NAMALWA (cell line): ENCODE results near the gene SDK1.

Source experiments
- DNase-seq: peaks from one replicate; pipeline ENCODE4 v3.0.0-alpha.2; 2015; ENCODE audit warnings: low spot score

SDK1 gene

DNA sequence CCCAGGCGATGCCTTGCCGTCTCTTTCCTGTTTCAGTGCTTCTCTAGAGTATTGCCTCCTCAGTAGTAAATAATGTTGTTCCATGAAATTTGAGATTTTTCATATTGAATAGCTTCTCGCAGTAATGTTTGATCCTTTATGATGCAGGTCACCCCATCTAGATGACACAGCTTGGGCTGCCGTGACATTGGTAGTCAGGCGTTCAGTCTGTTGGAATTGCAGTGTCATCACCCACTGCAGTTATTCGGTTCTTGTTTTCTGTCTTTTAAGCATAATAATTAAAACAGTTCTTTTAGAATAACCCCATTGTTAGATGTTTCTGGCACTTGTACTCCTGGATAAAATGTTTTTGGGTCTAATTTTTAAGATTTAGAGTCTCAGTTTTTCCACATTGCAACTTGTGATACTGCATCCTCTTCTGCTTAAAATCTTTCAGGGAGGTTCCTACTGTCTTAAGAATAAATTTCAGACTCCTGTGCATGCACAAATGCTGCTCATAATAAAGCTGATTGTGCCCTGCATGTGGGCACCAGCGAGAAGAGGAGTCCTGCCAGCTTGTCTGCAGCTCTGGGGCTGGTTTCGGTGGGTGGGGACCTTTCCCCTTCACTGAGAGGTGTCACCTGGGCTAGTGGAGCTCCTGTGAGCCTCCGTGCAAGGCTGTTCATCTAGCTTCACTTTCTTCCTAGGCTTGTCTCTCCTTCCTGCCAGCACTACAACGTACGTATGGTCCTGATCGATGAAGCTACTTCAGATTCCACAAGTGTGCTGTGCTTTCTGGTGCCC lies 44.8 kb downstream of the SDK1 start:
- no peak for DNase-seq

DNA sequence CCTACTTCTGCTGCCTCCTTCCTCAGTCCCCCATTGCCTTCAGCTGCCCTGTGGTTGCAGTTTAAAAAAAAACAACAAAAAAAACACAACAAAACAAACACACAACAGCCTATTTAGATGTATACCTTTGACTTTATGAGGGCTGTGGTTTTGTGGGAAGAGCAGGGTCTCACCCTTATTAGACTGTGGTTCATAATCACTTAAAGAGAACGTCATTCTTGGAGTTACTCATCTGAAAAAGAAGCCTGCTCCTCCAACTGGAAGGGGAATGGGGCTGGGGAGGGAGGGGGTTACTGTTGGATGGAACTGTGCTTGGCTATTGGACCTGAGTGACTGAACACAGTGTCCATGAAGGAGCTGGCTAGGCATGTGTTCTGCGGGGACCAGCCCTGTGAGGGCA lies 48.1 kb downstream of the SDK1 start:
- DNase-seq = no peak

DNA sequence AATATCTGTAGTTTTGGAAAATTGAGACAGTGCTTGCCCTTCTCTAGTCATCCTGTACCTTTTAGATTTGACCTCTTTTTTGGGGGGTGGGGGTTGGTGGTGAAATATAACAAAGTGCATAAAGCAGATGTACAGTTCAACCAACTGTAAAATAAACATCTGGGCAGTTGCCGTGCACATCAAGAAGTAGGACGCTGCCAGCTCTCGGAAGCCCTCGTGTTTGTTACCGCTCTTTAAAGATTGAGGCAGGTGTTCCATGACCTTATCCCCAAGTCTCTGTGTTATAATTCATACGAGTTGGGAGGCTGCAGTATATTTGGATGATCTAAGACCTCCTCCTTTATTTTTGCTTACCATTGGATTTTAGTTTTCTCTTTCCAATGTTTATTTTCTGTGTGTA lies 55.1 kb downstream of the SDK1 start:
- no peak for DNase-seq

DNA sequence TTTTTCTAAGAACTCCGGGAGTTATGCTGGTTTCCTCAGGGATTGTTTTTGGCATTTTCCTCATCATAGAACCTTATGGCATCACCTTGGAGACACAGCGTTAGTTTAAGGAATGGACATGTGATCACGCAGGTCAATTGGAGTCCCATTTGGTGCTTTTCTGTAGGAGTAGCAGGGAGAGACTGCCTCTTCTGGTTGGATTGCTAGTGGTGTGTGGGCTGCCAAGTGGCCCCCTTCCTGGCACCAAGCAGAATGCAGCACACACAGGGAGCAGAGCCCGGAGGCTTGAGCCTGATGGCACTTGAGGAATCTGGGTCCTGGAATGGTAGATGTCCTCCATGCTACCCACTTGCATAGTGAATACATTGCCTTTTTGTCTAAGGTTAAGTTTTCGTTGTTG lies 57.9 kb downstream of the SDK1 start:
- no peak for DNase-seq

- DNase-seq = no peak
These were observed 66.2 kb downstream of the SDK1 start for GRCh38 chr7:3367261-3367660.

- DNase-seq = no peak
These were observed 69.2 kb downstream of the SDK1 start for GRCh38 chr7:3370068-3370830.

- no peak for DNase-seq
These were observed 69.9 kb downstream of the SDK1 start for GRCh38 chr7:3370921-3371320.

GRCh38 chr7:3371601-3372000 lies 70.5 kb downstream of the SDK1 start:
- no peak for DNase-seq

- no peak for DNase-seq
These were observed 73.2 kb downstream of the SDK1 start for GRCh38 chr7:3374239-3374638.

DNA sequence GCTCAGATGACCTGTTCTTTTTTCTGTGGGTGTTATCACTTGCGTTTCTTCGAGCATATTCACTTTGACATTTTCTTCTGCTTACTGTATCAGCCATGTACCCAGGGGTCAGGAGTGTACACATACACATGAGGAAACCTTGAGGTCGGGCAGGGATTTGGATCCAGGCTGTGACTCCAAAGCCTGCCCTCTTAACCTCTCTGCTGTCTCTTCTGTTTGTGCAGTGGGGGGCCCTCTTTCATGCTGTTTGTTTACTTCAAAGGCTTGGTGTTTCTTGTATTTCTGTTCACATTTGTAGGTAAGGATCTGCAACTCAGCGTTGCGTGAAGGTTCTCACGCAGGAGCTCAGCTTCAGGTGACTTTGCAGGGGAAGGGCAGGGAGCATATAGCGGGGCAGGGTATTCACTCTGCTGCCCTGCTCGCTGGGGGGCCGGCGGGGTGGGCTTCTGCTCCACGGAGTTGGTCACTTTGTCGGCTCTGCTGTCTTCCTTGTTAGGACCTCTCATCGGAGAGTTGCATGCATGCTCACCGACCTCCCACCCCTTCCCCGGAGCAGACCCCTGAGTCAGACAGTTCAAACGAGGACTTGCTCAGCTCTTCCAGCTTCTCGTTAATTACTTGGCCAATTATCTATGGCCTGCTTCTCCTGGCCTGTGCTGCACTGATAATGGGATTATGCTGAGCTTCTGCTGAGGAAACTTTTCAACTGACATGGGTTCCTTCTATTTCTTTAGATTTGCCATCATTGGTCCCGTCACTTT lies 77.5 kb downstream of the SDK1 start:
- no peak for DNase-seq

- DNase-seq = no peak
These were observed 79.0 kb downstream of the SDK1 start for GRCh38 chr7:3380034-3380433.

DNA sequence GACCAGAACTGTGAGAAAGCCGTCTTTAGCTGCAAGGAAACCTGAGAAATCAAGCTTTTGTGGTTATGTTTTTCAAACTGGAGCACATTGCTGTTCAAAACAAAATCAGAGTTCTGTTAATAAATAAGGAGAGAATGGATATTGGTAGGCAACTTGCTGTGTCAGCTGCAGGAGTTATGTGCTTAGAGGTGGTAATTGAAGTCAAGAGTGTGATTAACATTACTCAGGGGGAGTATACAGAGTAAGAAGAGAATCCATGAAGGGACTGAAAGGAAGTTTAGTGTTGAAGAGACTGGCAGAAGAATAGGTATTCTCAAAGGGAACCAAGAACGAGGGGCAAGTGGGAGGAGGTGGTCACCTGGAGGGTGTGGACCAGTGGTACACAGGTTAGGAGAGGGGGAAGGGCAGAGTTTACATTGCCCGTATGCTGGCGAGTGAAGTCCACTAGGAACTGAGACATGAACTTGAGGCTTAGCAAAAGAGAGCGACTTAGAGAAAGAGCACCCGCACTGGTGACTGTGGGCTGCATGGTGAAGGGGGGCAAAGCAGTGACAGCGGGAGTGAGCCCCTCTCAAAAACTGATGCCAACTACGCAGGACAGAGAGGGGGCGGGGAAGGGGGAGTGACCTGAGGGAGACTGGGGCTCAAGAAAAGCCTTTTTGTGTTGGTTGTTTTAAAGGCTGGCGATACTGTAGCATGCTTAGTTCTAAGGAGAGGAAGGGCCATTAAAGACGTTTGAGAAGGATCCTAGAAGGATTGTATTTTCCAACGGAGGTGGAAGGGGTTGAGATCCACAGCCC lies 80.0 kb downstream of the SDK1 start:
- no peak for DNase-seq

DNA sequence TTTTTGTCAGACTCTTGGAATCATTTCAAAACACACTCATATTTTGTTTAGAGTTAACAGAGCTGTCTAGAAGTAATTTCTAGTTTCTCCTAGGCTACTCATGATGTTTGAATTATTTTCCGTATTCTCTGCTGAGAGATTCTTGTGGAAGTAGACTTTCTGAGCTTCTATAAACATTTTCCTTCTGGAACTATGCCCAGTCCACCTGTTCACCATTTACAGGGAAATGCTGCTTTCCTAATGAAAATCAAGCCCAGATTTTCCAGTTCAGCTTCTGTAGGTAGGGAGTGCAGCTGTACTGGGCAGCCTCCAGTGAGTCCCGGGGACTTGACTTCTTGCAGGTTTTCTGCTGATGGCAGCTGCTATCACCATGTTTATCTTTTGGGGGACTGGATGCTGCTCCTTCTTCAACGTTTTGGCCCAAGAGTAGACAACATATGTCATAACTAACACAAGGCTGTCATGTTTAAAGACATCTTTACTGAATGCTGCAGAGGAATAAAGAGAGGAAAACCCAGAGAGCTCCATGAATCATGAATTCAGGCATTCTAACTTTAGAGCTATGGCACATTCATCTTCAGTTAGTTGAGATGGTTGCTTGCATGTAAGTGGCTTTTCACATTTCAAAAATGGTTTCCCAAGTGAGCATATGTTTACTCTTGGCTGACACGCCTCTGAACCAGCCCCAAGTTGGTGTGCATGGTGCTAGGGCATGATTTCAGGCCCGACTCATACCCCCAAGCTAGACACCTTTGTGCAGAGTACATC lies 85.6 kb downstream of the SDK1 start:
- no peak for DNase-seq

DNA sequence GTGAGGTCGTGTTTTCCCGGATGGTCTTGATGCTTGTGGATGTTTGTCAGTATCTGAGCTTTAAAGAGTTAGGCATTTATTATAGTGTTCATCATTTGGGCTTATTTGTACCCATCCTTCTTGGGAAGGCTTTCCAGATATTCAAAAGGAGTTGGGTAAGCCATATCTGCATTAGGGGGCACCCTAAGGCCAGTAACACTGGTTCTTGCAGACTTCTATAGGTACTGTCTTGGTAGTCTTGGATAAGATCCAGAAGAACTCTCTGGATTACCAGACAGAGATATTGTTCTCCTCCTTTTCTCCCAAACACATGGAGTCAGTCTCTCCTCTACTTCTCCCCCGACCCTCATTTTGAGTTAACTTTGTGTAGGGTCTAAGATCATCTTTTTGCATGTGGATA lies 92.8 kb downstream of the SDK1 start:
- no peak for DNase-seq

GRCh38 chr7:3397324-3397723 lies 96.3 kb downstream of the SDK1 start:
- no peak for DNase-seq

- DNase-seq = peak; percentile 72
These were observed 98.8 kb downstream of the SDK1 start for GRCh38 chr7:3399858-3400257.

DNA sequence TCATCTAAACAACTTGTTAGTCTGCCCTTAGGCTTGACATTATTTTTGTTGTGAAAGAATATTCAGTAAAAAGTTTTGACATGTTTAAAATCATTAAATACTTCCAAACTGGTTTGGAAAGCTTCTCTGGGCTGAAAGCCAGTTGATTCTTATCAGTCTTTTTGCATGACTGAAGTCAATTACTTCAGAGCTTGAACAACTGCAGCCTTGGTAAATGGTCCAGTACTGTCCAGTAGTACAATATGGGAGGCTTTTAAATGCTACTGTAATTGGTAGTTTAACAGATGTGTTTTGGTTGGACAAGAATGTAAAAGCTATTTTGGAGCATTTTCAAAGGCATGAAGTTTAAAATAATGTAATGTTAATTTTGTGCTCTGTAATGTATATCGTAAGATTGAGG lies 103.4 kb downstream of the SDK1 start:
- DNase-seq = no peak

- no peak for DNase-seq
These were observed 108.0 kb downstream of the SDK1 start for GRCh38 chr7:3408814-3409595.

DNA sequence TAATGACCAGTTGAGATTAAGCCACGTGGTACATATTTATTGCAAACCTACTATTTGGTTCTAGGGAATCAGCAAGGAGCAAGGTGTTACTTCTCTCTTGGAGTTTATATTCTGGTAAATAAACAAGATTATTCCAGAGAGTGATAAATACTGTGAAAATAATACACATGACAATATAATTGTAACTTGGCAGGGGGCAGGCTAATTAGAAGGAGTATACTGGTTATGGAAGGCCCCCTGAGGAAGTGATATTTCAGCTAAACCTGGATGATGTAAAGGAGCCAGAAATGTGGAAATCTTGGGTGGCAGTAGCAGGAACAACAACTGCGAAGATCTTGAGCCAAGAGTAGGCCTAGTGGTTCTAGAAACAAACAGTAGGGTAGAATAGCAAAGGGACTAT lies 111.8 kb downstream of the SDK1 start:
- DNase-seq = no peak

- no peak for DNase-seq
These were observed 114.8 kb downstream of the SDK1 start for GRCh38 chr7:3415861-3416312.
